ENCODE data around the gene LMO1. TPM values are rescaled to one million over a fixed set of nuclear protein-coding genes. Genes with fewer than 3 reads are reported as not detected.

Gene LMO1
- total and polyA plus RNA-seq, 2 of the 13 experiments (the other 11 are each of a cell fraction or from before 2014, with no cell fraction given), result not detected

GRCh38 chr11:8209208-8209807 lies 54.4 kb downstream of the LMO1 start:
- Histone ChIP-seq H3K4me3 (replicated peaks in 1 of 3; ENCODE audit: insufficient read depth in 1 of 3, low read depth in 2 of 3, low read length in 3 of 3) (no peak overlapping the region), H3K9ac (ENCODE audit: insufficient read depth, low read depth, low read length) (no peak overlapping the region), H3K4me1 (ENCODE audit: insufficient read depth, low read length) (no peaks in the 10 kb centered on the region), H2AFZ (ENCODE audit: low read length) (no peak overlapping the region), H3K79me2 (ENCODE audit: insufficient read depth, low read length) (no peaks in the 10 kb centered on the region), H4K20me1 (ENCODE audit: insufficient read depth, low read length) (no peaks in the 10 kb centered on the region), H3K4me2 (ENCODE audit: low read depth, low read length) (no peak overlapping the region), H3K27ac (ENCODE audit: extremely low read length, insufficient read depth, low read length) (no peak overlapping the region), H3K36me3 (replicated peaks in 1 of 2; ENCODE audit: control insufficient read depth in 1 of 2, insufficient read depth in 2 of 2, low read length in 2 of 2) (no peaks in the 10 kb centered on the region), H3K27me3 (ENCODE audit: control insufficient read depth in 1 of 2, insufficient read depth in 2 of 2, low read length in 2 of 2) (peaks cover 3 to 32% of the 10 kb centered on the region in 2 experiments; a peak in 3 of 5 replicates), H3K9me3 (ENCODE audit: low read length) (no peaks in the 10 kb centered on the region)
- TF ChIP-seq ZNF142 (CRISPR knock-in tag; IDR thresholded peaks at IDR 0.05) (no peak), CTCF (CRISPR knock-in tag; IDR thresholded peaks at IDR 0.05) (0 out of 2 replicates have a peak, but pooled peaks have one; percentile 21), HOMEZ (CRISPR knock-in tag; IDR thresholded peaks at IDR 0.05; ENCODE audit: low read depth) (no peak), SMARCC2 (IDR thresholded peaks at IDR 0.05) (no peak), THAP9 (CRISPR knock-in tag; IDR thresholded peaks at IDR 0.05; ENCODE audit: borderline replicate concordance) (no peak), ZZZ3 (CRISPR knock-in tag; IDR thresholded peaks at IDR 0.05; ENCODE audit: borderline replicate concordance) (no peak), ZMYM2 (CRISPR knock-in tag; IDR thresholded peaks at IDR 0.05) (no peak)
- no peak for DNase-seq (ENCODE audit: low spot score)
- ATAC-seq, result peak; percentile 31; the same call in 1 of the 3 replicates
- CTCF ChIA-PET (ENCODE audit: low intra/inter-chr PET ratio, low total read pairs), result no interaction called here
- FAIRE-seq, result no peak
- intact Hi-C loops (cut with micrococcal nuclease; ENCODE audit: unreplicated experiment), result no loop called here
- WGBS (ENCODE audit: low lambda C conversion rate), result 0% methylated on average over 1 of the region's 4 CpGs
- in situ Hi-C loops (cut with HindIII; ENCODE audit: extremely low pct_ligation_motif_present, low pct_unique_long_range_greater_than_20kb), result no loop called here
- BruUV-seq (replicated peaks), result no TSS peak
- POLR2A ChIA-PET, result no interaction called here

Data from HepG2 (cell line).